NK-92 (cell line): ENCODE measurements around the gene TXK.

Experiments used
- DNase-seq: peaks from one replicate; lab custom pipeline; 2025; ENCODE audit not compliant: unreplicated experiment; lab: John Stamatoyannopoulos, UW

TXK gene

GRCh38 chr4:48108309-48109073 is 25.6 kb downstream of the TXK start:
- no peak for DNase-seq

GRCh38 chr4:48105230-48105629 is 28.8 kb downstream of the TXK start:
- no peak for DNase-seq

GRCh38 chr4:48103483-48104139 is 30.4 kb downstream of the TXK start:
- no peak for DNase-seq

DNA sequence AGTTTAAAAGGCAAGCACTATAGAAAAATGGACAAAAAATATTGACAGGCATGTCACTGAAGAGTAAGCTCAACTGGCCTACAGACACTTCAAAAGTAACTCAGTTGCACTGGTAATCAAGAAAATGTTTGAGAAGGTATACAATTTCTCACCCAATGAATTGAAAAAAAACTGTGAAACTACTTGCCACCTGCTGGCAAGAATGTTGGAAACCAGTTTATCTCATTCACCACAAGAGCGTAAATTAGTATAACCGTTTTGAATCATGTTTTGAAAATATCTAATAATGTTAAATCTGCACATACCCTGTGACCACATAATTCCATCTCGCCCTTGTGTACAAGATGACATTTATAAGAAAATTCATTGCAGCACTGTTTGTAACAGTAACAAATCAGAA is 31.7 kb downstream of the TXK start:
- no peak for DNase-seq

DNA sequence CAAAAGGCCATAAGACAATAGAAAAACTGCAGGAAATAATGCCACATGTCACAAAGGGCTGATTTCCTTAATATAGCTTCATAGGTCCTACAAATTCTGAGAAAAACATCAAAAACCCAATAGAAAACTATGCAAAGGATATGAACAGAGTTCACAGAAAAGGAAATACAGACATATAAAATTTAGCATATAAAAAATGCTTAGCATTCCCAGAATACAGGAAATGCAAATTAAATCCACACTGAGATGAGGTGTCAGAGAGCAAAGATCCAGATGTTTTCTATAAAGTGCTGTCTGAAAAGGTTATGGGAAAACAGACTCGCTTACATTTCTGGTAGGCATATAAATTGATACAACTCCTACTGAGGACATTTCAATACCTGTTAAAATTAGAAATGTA is 33.8 kb downstream of the TXK start:
- no peak for DNase-seq

DNA sequence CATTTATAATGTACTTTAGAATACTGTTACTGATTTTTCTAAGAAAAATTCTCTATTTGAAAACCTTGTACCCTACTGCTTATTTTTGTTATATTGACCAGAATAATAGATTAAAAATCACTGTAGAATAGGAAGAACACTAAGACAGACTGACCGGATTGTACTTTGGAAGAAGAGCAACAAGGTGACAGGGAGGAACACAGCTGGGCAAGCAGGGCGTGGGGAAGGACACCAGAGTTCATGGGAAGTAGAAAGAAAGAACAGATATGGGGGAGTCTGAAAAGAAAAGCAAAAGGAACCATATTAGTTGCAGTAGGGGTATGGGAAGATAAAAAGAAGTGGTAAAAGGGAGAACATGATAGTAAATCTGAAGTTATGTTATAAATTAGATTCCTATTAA is 38.6 kb downstream of the TXK start:
- no peak for DNase-seq

- no peak for DNase-seq
Observed at GRCh38 chr4:48093991-48094416, 40.0 kb downstream of the TXK start.

DNA sequence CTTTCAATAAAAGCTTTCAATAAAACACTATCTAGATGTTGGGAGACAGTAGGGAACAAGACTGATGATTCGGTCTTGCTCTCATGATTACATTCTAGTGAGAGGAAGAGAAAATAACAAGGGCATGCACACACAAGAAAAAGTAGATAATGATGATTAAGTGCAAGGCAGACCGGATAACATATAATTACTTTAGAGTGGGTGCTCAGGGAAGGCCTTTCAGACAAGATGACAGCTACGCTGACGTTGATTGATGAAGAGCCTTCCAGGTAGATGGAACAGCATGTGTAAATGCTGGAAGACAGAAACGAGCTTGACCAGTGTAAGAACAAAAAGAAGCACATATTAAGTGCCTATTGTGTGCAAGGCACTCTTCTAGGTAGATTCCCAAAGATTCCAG is 43.4 kb downstream of the TXK start:
- DNase-seq: no peak

DNA sequence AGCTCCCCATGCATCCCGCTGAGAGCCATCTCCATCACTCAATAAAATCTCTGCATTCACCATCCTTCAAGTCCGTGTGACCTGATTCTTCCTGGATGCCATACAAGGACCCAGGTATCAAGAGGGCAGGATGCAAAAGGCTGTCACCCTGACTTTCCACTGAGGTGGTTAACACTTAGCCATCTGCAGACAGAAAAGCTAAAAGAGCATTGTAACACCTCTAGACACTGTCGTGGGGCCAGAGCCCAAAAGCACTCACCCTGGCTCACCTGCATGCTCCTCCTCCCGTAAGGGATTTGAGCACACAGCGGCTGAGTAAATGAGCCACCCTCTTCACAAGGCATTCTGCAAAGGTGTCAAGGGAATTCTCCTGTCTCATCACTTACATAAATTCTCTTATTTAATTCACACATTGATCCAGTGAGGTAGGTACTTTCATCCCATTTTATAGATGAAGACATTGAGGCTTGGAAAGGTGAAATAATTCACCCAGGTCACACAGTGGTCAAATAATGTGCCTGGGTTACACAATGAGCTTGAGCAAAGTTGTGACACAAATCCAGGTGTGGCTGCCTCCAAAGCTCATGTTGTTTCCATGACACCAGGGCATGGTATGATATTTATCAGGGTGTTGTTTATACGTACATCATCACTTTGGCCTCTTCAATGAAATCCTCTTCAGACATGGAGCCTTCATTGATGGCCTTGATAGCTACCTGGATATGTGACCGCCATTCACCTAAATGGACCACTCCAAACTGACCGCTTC is 48.0 kb downstream of the TXK start:
- DNase-seq: no peak

GRCh38 chr4:48082956-48083355 is 51.1 kb downstream of the TXK start:
- no peak for DNase-seq

DNA sequence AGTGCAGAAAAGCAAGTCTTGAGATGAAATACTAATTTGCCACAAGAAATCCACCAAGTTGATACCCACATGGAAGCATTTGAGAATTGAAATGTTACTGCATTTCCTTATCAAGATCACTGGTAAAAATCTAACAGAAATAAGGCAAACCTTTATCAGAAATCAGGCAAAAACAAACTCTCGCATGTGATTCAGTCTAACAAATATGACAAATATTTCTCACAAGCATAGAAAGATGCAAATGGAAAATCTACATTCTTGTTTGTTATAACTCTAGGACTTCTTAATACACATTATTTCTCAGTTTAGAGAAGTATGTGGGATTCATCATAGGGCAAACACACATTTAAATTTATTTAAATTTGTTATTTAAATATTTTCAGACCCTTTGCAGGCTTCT is 52.9 kb downstream of the TXK start:
- DNase-seq: no peak

GRCh38 chr4:48079972-48080391 is 54.1 kb downstream of the TXK start:
- DNase-seq: no peak

DNA sequence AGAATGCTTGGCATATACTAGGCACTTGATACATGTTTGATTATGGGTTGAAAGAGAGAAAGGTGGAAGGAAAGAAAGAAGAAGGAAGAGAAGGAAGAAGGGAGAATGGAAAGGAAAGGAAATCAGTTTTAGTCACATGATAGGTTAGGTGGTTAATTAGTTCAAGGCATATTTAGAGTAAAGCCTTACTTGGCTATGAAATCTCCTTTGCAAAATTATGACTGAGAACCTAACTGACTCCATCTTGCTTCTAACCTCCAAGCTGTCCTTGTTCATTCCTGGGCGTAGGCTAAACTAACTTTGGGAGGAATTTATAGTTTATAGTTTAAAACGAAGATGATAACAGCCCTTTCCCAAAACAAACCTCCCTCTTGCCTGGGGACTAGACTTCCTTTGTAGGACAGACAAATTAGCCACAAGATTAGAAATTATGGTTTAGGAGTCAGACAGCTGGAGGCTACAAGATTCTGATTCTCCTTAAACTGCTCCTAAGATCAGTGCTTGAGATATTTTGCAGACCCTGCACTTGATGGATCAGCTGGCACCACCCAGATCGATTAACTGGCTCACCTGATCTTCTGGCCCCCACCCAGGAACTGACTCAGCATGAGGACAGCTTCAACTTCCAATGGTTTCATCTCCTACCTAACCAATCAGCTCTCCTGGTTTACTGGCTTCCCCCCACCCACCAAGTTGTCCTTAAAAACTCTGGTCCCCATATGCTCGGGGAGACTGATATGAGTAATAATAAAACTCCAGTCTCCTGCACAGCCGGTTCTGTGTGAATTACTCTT is 55.0 kb downstream of the TXK start:
- no peak for DNase-seq

- no peak for DNase-seq
Observed at GRCh38 chr4:48078425-48078824, 55.6 kb downstream of the TXK start.

DNA sequence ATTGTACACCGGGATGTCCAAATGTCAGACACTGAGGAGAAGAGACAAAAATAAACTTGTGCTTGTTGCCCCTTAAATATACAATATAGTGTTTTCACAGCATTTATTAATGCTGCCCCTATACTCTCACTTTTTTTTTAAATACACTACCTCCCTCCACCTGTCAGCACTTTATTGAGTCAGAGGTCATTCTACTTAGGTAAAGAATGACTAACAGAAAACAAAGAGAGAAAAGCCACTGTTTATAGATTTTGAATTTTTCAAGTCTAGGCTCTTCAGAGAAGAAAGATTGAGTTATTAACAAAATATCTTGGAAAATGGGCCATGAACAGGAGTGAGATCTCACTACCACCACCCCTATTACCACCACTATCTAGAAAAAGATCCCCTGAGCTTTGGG is 59.4 kb downstream of the TXK start:
- DNase-seq: no peak

- DNase-seq: no peak
Observed at GRCh38 chr4:48073567-48074103, 60.4 kb downstream of the TXK start.

GRCh38 chr4:48071191-48071590 is 62.9 kb downstream of the TXK start:
- no peak for DNase-seq

GRCh38 chr4:48069026-48069425 is 65.0 kb downstream of the TXK start:
- no peak for DNase-seq

GRCh38 chr4:48068182-48068581 is 65.9 kb downstream of the TXK start:
- DNase-seq: no peak

DNA sequence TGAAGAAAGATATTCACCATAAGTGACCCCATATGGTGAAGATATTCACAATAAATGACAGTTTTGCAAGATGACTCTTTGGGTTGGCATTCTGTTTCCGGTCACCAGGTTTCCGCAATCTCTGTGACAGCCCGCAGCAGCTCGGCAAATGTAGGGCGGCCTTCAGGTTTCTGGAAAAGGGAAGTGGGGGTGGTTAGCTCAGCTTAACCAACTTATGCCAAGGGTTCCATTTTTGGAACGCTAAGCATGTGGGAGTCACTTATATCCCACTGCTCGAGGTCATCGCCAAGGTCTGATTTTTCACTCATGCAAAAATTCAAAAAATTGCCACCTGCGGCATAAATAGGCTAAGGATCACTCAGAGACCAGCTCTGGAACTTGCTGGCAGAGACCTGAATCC is 66.5 kb downstream of the TXK start:
- DNase-seq: no peak

DNA sequence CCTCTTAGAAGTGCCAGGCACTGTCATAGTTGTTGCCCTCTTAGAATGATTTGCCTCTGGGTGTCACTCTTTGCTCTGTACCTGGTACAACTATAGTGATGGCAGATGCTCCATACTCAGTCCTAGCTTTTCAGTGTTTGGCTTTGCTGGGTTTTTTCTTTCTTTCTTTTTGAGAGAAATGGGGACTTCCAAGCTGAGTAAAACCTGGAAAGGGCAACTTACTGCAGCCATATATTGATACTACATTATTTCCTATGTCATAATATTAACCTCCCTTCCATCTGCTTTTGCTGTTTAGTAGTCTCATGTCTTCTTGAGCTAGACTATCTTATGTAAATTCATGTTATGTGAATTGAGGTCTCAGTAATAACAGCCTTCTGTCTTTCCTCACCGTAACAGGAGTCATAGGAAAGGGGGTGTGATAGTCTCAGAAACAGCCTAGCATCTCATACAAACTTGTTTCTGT is 68.4 kb downstream of the TXK start:
- no peak for DNase-seq
